ENCODE measurements around the gene ANXA4.

GRCh38 chr2:69768235-69768634, 26.3 kb downstream of the ANXA4 start:
- no peak for TF ChIP-seq CTCF (IDR thresholded peaks at IDR 0.05; ENCODE audit: low read depth, low read length, missing input control)
- TF ChIP-seq NR2F2 (IDR thresholded peaks at IDR 0.05) = no peak
- no peak for TF ChIP-seq YY1 (IDR thresholded peaks at IDR 0.05)
- TF ChIP-seq JUND (IDR thresholded peaks at IDR 0.05) = no peak
- no peak for TF ChIP-seq EGR1 (IDR thresholded peaks at IDR 0.05; ENCODE audit: low read depth in 2 of 2)

Data from liver (tissue), 3 donors.